ENCODE measurements around the gene C3orf33. TPM values are rescaled to one million over a fixed set of nuclear protein-coding genes. Genes with fewer than 3 reads are reported as not detected.
"Not testable (repeated sequence)": the region's sequence is repeated elsewhere in the genome, so short reads cannot be mapped to it uniquely, and the experiment has no call there.

C3orf33 gene
- total RNA-seq: not detected

GRCh38 chr3:155805802-155806618 is at the start of gene C3orf33:
TSS of gene C3orf33 (minus strand) at chr3:155806278. CDS start at chr3:155806252, 26 bp downstream.
- Histone ChIP-seq H3K9me3 (no peaks in the 10 kb centered on the region), H3K27me3 (no peaks in the 10 kb centered on the region), H3K36me3 (no peaks in the 10 kb centered on the region), H3K4me3 (peak within 1 kb of the TSS; percentile 82 to 84), H3K27ac (peak within 1 kb of the TSS; percentile 79 to 87), H3K4me1 (no peaks in the 10 kb centered on the region)
- TF ChIP-seq CTCF (IDR thresholded peaks at IDR 0.05): peak; percentile 79 to 89 (median 81)
- DNase-seq (ENCODE audit: low spot score in 2 of 2): peak in 1 of 2 donors; percentile 78
- intact Hi-C loops (cut with DNase I): loop anchor here (1.0 to 2.0 kb wide), 2 partner anchors 49 to 64 kb away; partner anchors contain the start of genes GMPS and SLC33A1

GRCh38 chr3:155854141-155854940 is 48.3 kb upstream of the C3orf33 start, which contains the start of gene SLC33A1:
TSS of gene SLC33A1 (minus strand) at chr3:155854427. CDS start at chr3:155853997, 430 bp downstream.
- Histone ChIP-seq H3K36me3 (peaks cover 0 to 5% of the 10 kb centered on the region in 2 donors), H3K4me3 (peak within 1 kb of the TSS; percentile 84 to 89), H3K9me3 (no peaks in the 10 kb centered on the region), H3K4me1 (peaks cover 10 to 36% of the 10 kb centered on the region in 2 donors), H3K27ac (peak within 1 kb of the TSS; percentile 89 to 93), H3K27me3 (no peaks in the 10 kb centered on the region)
- peak; percentile 97 to 100 for DNase-seq (ENCODE audit: low spot score in 2 of 2)
- intact Hi-C loops (cut with DNase I): loop anchor here (1.0 to 10.0 kb wide), 5 partner anchors 16 to 1310 kb away; partner anchors contain the start of genes C3orf33, CCNL1, GMPS and TIPARP
- no peak for TF ChIP-seq CTCF (IDR thresholded peaks at IDR 0.05)

GRCh38 chr3:155853214-155854140 is 47.4 kb upstream of the C3orf33 start:
- Histone ChIP-seq H3K9me3 (no peaks in the 10 kb centered on the region), H3K27me3 (no peaks in the 10 kb centered on the region), H3K36me3 (peaks cover 0 to 5% of the 10 kb centered on the region in 2 donors), H3K27ac (peak overlapping the region; percentile 89 to 91), H3K4me1 (peaks cover 10 to 41% of the 10 kb centered on the region in 2 donors), H3K4me3 (peak overlapping the region; percentile 84 to 89)
- peak in 1 of 2 donors; percentile 73 for DNase-seq (ENCODE audit: low spot score in 2 of 2)
- TF ChIP-seq CTCF (IDR thresholded peaks at IDR 0.05): peak in 2 of 3 experiments; percentile 7 to 8
- intact Hi-C loops (cut with DNase I): loop anchor here (1.0 to 10.0 kb wide), 5 partner anchors 17 to 1311 kb away; partner anchors contain the start of genes C3orf33, CCNL1, GMPS and TIPARP

GRCh38 chr3:155852341-155852740 is 46.3 kb upstream of the C3orf33 start:
- H3K4me1 ChIP-seq: peaks cover 10 to 41% of the 10 kb centered on the region in 2 donors
- intact Hi-C loops (cut with DNase I): loop anchor here (5.0 to 10.0 kb wide), 3 partner anchors 820 to 1312 kb away; partner anchors contain the start of genes CCNL1 and TIPARP

GRCh38 chr3:155849404-155849803 is 43.3 kb upstream of the C3orf33 start:
- DNase-seq (ENCODE audit: low spot score in 2 of 2): not testable (repeated sequence)

More at GRCh38 chr3:155852341-155852740, 46.3 kb upstream of the C3orf33 start:
- no peaks in the 10 kb centered on the region for H3K9me3 ChIP-seq
- peak overlapping the region; percentile 84 to 89 for H3K4me3 ChIP-seq
- no peak overlapping the region for H3K27ac ChIP-seq
- DNase-seq (ENCODE audit: low spot score in 2 of 2): no peak
- peaks cover 0 to 5% of the 10 kb centered on the region in 2 donors for H3K36me3 ChIP-seq
- no peaks in the 10 kb centered on the region for H3K27me3 ChIP-seq
- TF ChIP-seq CTCF (IDR thresholded peaks at IDR 0.05): no peak

More at GRCh38 chr3:155849404-155849803, 43.3 kb upstream of the C3orf33 start:
- H3K4me1 ChIP-seq: peaks cover 10 to 41% of the 10 kb centered on the region in 2 donors
- H3K27ac ChIP-seq; H3K9me3 ChIP-seq; H3K27me3 ChIP-seq; intact Hi-C loops (cut with DNase I); H3K36me3 ChIP-seq: not testable (repeated sequence)
- H3K4me3 ChIP-seq: peak overlapping the region in 1 of 2 donors; percentile 2

Data from ascending aorta (tissue), 2 donors.